ENCODE measurements around the gene TXNDC17.

GRCh38 chr17:6596081-6596480 is 44.8 kb upstream of the TXNDC17 start:
- TF ChIP-seq EZH2 (IDR thresholded peaks at IDR 0.05; ENCODE audit: low read length, missing control alignments) = no peak
- TF ChIP-seq, protein P1, sequence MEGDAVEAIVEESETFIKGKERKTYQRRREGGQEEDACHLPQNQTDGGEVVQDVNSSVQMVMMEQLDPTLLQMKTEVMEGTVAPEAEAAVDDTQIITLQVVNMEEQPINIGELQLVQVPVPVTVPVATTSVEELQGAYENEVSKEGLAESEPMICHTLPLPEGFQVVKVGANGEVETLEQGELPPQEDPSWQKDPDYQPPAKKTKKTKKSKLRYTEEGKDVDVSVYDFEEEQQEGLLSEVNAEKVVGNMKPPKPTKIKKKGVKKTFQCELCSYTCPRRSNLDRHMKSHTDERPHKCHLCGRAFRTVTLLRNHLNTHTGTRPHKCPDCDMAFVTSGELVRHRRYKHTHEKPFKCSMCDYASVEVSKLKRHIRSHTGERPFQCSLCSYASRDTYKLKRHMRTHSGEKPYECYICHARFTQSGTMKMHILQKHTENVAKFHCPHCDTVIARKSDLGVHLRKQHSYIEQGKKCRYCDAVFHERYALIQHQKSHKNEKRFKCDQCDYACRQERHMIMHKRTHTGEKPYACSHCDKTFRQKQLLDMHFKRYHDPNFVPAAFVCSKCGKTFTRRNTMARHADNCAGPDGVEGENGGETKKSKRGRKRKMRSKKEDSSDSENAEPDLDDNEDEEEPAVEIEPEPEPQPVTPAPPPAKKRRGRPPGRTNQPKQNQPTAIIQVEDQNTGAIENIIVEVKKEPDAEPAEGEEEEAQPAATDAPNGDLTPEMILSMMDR (conservative IDR thresholded peaks at IDR 0.05 in 1 of 2, IDR thresholded peaks at IDR 0.05 in 1 of 2; ENCODE audit: low read depth in 1 of 2, low read length in 2 of 2) = no peak

All from fibroblast of lung (primary cell).